GM12878 (cell line): ENCODE measurements around the gene ADK.

ENCODE experiments used
- BCL11A ChIP-seq: IDR thresholded peaks from 2 replicates; pipeline ENCODE4 v1.6.1; 2011; ENCODE audit warnings: low read depth, low read length
- CEBPB ChIP-seq, 2 experiments: fragments of 150-350 bp in 1 of 2; IDR thresholded peaks; 2 replicates each; pipeline ENCODE4 v1.6.1; 2012 to 2014; ENCODE audit warnings: low read depth in 2 of 2, low read length in 2 of 2, borderline replicate concordance in 1 of 2, inconsistent platforms in 1 of 2
- CTCF ChIP-seq, 3 experiments: IDR thresholded peaks in 2 of 3; conservative IDR thresholded peaks in 1 of 3; 2 replicates each; pipeline ENCODE4 v1.5.1; 2011; ENCODE audit warnings: low read depth in 3 of 3, low read length in 3 of 3, mild to moderate bottlenecking in 3 of 3, control low read depth in 2 of 3, moderate library complexity in 2 of 3, inconsistent platforms in 1 of 3, mixed read lengths in 1 of 3; ENCODE audit not compliant: control insufficient read depth in 2 of 3, insufficient read depth in 1 of 3; ENCODE audit errors: extremely low read depth in 1 of 3
- EP300 ChIP-seq, 2 experiments: fragments of 150-350 bp in 1 of 2; IDR thresholded peaks; 2 replicates each; pipeline ENCODE4 v1.6.1; 2011 to 2012; ENCODE audit warnings: low read depth in 2 of 2, low read length in 2 of 2, borderline replicate concordance in 1 of 2, improper control_type of control experiment in 1 of 2, inconsistent platforms in 1 of 2; ENCODE audit not compliant: control insufficient read depth in 1 of 2
- JUNB ChIP-seq: IDR thresholded peaks from 2 replicates; pipeline ENCODE4 v1.6.1; 2016; ENCODE audit warnings: antibody characterized with exemption, mild to moderate bottlenecking
- POLR2A ChIP-seq: IDR thresholded peaks from 2 replicates; pipeline ENCODE4 v1.6.1; 2011; ENCODE audit warnings: low read depth, mild to moderate bottlenecking, low read length
- POLR2AphosphoS5 ChIP-seq: IDR thresholded peaks from 2 replicates; pipeline ENCODE4 v1.6.1; 2011; ENCODE audit warnings: mild to moderate bottlenecking, low read length, inconsistent platforms
- RAD21 ChIP-seq: IDR thresholded peaks from 2 replicates; pipeline ENCODE4 v1.6.1; 2011; ENCODE audit warnings: mild to moderate bottlenecking, low read depth, low read length, moderate library complexity; ENCODE audit not compliant: insufficient read depth
- SREBF2 ChIP-seq: IDR thresholded peaks from 2 replicates; pipeline ENCODE4 v1.6.1; 2012; ENCODE audit warnings: mild to moderate bottlenecking, low read length
- ZNF274 ChIP-seq: IDR thresholded peaks from one replicate; pipeline ENCODE4 v1.8.0; 2011; ENCODE audit not compliant: insufficient read length, insufficient read depth

- TF ChIP-seq RAD21 (no peak), SREBF2 (no peak), POLR2A (no peak), BCL11A (no peak), ZNF274 (no peak), JUNB (no peak), CTCF (IDR thresholded peaks at IDR 0.05 in 2 of 3, conservative IDR thresholded peaks at IDR 0.05 in 1 of 3; ENCODE audit: control insufficient read depth in 2 of 3, extremely low read depth in 1 of 3, insufficient read depth in 1 of 3, low read depth in 3 of 3, low read length in 3 of 3) (no peak), CEBPB (IDR thresholded peaks at IDR 0.05; ENCODE audit: borderline replicate concordance in 1 of 2, low read depth in 2 of 2, low read length in 2 of 2) (no peak), POLR2AphosphoS5 (no peak), EP300 (IDR thresholded peaks at IDR 0.05; ENCODE audit: borderline replicate concordance in 1 of 2, control insufficient read depth in 1 of 2, low read depth in 2 of 2, low read length in 2 of 2) (no peak)
Measured at GRCh38 chr10:74179111-74179710, 28.2 kb downstream of the ADK start.
